Airway epithelial cell (primary cell): Measurements from ENCODE around the gene SMIM22. TPM values are rescaled to one million over a fixed set of nuclear protein-coding genes. Genes with fewer than 3 reads are reported as not detected.

Experiments
- total RNA-seq: library from RNA; depleted of rRNA; stranded (reverse); fragments of >200 nt; gene quantifications from 2 replicates; pipeline ENCODE4 v1.2.3, GENCODE V29; 2015

Gene SMIM22
- 1.0 and 5.2 TPM in 2 replicates for total RNA-seq

GRCh38 chr16:4795181-4795827, at the start of gene SMIM22:
Gene SMIM22 (plus strand): TSS chr16:4795369. CDS start chr16:4795735, 366 bp downstream.

GRCh38 chr16:4766875-4767628, 28.1 kb upstream of the SMIM22 start, which contains the start of gene ZNF500:
Gene ZNF500 (minus strand): TSS chr16:4767162. CDS start chr16:4765978, 1,184 bp downstream.

DNA sequence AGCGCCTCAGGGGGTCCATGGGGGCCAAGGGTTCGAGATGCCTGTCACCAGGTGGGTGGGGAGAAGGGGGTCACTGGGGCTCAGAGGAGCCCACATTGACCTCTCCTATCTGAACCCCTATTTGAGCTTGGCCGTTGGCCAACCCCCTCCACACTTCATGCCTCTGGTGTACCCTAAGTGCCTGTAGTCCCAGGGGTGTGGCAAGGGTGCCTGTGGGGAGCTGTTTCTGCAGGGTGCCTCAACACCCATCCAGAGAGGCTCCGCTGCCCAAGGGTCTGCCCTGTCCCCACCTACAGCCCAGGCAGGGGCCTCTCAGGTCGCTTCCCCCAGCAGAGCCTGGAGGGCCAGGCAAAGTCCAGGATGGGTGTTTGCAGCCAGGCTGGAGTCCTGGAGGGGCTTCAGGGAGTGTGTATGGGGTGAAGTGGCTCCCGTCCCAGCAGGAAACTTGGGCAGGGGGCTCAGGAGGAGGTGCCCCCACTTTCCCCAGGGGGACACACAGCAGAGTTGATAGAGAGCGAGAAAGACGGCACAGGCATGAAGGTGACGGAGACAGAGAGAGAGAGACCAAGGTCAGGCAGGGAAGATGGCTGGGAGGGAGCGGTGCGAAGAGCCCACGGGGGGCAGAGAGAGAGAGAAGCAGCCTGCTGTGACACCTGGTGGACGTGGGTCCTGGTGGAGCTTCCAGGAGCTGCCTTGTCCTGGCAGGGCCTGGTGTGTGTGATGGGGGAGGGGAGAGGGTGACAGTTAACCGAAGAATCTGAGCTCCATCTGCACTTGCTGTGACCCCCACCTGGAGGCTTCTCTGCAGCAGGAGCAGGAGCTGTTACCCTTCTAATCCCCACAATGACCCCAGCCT, 7.3 kb upstream of the SMIM22 start, which contains the start of gene SEPTIN12:
SEPTIN12 (minus strand) TSS at position 719 of the 856 bp plus-strand sequence; CDS start at position 19, 700 bp downstream.

DNA sequence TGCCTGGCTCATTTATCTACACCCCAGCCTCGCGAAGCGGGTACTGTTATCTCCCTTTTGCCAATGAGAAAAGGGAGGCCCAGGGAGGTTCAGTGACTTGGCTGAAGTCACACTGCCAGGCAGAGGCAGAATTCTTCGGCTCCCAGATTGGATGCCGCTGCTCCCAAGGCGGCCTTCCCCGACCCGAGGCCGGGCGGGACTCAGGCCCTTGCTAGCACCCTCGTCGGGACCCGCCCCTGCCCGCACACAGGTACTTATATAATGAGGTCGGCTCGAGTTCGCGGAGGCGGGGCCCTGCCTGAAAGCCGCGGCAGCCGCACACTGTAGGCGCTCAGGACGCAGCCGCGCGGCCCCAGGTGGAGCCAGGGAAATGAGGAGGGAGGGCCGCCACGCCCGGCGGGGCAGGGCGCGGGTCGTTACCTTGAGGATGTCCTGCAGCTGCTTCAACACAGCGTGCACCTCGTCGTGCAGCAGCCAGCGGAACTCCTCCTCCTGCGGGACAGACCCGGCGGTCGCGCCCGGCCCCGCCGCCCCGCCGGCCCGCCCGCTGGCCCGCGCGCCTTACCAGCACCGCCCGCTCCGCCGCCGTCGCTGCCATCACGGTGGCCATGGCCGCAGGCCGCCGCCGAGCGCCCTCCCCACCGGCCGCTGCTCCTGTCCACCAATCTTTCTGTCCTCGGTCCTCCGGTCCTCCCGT, 6.9 kb downstream of the SMIM22 start, which contains the start of gene ROGDI:
ROGDI (minus strand) TSS at position 672 of the 697 bp plus-strand sequence; CDS start at position 610, 62 bp downstream.

Other genes with a start within 250 kb of the SMIM22 start
- gene C16orf96, start 239.0 kb upstream of the SMIM22 start, total RNA-seq, result not detected in 2 replicates
- gene UBALD1, start 180.5 kb upstream of the SMIM22 start, total RNA-seq, result 8.1 and 13.3 TPM in 2 replicates
- 17.9 and 23.7 TPM in 2 replicates for gene MGRN1, start 170.5 kb upstream of the SMIM22 start, total RNA-seq
- gene NUDT16L1, start 101.8 kb upstream of the SMIM22 start, total RNA-seq, result 43.3 and 63.4 TPM in 2 replicates
- 10.2 and 12.6 TPM in 2 replicates for gene ANKS3, start 61.1 kb upstream of the SMIM22 start, total RNA-seq
- gene DNAAF8, start 60.8 kb upstream of the SMIM22 start, total RNA-seq, result not detected in 2 replicates
- gene ZNF500, start 28.2 kb upstream of the SMIM22 start, total RNA-seq, result 7.1 and 7.7 TPM in 2 replicates
- gene SEPTIN12, start 7.0 kb upstream of the SMIM22 start, total RNA-seq, result not detected in 2 replicates
- 21.7 and 29.4 TPM in 2 replicates for gene ROGDI, start 7.3 kb downstream of the SMIM22 start, total RNA-seq
- gene GLYR1, start 51.9 kb downstream of the SMIM22 start, total RNA-seq, result 31.1 and 33.6 TPM in 2 replicates
- 28.9 and 31.5 TPM in 2 replicates for gene UBN1, start 52.1 kb downstream of the SMIM22 start, total RNA-seq
- 222 and 252 TPM in 2 replicates for gene PPL, start 141.8 kb downstream of the SMIM22 start, total RNA-seq
- gene SEC14L5, start 163.0 kb downstream of the SMIM22 start, total RNA-seq, result 0.07 and 0.09 TPM in 2 replicates
- 19.6 and 27.5 TPM in 2 replicates for gene NAGPA, start 238.6 kb downstream of the SMIM22 start, total RNA-seq